GM18511 (cell line): ENCODE results near the gene GALNT15.

ENCODE experiments used
- ATAC-seq: cut with Tn5 transposase; IDR thresholded peaks from one replicate; pipeline ENCODE4 v1.9.1; 2021; ENCODE audit warnings: mild to moderate bottlenecking, moderate library complexity; ENCODE audit not compliant: unreplicated experiment

The GALNT15 gene, protein sequence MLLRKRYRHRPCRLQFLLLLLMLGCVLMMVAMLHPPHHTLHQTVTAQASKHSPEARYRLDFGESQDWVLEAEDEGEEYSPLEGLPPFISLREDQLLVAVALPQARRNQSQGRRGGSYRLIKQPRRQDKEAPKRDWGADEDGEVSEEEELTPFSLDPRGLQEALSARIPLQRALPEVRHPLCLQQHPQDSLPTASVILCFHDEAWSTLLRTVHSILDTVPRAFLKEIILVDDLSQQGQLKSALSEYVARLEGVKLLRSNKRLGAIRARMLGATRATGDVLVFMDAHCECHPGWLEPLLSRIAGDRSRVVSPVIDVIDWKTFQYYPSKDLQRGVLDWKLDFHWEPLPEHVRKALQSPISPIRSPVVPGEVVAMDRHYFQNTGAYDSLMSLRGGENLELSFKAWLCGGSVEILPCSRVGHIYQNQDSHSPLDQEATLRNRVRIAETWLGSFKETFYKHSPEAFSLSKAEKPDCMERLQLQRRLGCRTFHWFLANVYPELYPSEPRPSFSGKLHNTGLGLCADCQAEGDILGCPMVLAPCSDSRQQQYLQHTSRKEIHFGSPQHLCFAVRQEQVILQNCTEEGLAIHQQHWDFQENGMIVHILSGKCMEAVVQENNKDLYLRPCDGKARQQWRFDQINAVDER

GRCh38 chr3:16174389-16174788 is at the start of gene GALNT15:
Gene GALNT15 (plus strand): TSS chr3:16174680. CDS start chr3:16175152, 472 bp downstream.
- ATAC-seq = no peak

DNA sequence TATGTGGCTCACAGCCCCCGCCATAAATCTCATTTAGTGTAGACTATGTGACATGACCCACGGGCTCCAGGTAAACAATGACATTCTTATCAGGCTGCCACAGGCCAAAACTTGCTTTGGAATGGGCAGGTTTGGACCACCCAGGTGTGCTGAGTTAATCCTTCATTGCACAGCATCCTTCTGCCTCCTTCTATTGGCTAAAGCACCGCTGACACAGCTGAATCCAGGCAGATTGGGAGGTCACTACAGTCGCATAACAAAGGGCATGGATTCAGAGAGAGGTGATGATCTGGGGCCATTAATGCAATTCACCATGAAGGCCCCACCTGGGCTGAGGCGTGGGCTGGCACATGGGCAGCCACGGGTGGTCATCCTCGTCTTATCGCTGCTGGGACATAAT is 47.8 kb upstream of the GALNT15 start:
- ATAC-seq = no peak

GRCh38 chr3:16127249-16127648 is 47.2 kb upstream of the GALNT15 start:
- no peak for ATAC-seq

DNA sequence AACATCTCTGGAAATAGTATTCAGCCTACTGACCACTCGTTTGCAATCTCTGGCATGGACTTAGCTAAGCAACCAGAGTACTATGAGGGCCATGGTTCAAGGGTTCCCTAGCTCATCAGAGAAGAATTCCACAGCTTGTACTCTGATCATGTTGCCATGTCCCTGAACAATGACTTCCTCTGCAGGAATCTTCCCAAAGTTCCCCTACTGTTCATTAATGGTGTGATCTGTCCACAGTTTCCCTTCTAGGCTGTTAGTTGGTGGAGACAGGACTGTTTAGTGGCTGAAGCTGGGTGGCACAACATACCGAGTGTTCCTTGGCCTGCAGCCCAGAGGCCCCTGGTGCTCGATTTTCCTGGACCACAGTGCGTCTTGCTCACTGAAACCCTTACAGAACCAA is 44.4 kb upstream of the GALNT15 start:
- no peak for ATAC-seq

GRCh38 chr3:16132190-16132589 is 42.3 kb upstream of the GALNT15 start:
- no peak for ATAC-seq

- ATAC-seq = no peak
Measured at GRCh38 chr3:16132928-16133327, 41.6 kb upstream of the GALNT15 start.

GRCh38 chr3:16134173-16134928 is 40.1 kb upstream of the GALNT15 start:
- ATAC-seq = no peak

DNA sequence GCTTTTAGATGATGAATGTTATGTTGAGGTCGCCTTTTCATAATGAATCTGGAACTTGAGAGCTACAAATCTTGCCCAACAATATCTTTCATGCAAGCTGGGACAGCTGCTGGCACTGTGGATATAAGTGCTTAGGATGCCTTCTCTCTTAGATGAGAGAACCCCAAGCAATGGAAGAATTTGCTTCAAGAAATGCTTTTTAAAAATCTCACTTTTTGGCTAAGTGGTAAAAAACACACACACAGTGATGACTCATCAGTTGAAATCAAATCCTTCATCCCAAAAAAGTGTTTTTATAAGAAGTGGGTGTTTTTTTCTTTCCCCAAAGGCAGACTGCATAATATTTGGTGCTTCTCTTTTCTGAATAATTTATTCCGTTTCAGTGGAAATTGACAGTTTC is 38.4 kb upstream of the GALNT15 start:
- ATAC-seq = no peak

- ATAC-seq = no peak
Measured at GRCh38 chr3:16137044-16137443, 37.4 kb upstream of the GALNT15 start.

DNA sequence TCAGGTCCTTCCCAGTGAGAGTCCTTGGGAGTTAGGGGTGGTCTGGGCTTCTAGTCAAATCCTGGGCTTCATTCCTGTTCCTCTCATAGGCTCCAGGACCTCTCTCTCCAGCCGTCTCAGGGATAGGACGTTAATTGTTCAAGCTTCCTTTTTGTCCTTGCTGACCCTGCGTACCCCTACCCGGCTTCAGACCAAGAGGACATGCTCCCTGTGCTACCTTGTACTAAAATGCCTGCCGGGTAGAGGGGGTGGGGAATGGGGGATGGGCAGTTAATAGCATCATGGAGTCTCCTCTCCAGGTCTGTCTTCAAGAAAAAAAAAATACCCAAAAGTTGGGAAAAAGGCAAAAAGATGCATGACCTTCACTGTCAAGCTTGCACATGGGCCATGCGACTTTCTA is 36.5 kb upstream of the GALNT15 start:
- no peak for ATAC-seq

GRCh38 chr3:16140116-16140893 is 34.2 kb upstream of the GALNT15 start:
- ATAC-seq = no peak

DNA sequence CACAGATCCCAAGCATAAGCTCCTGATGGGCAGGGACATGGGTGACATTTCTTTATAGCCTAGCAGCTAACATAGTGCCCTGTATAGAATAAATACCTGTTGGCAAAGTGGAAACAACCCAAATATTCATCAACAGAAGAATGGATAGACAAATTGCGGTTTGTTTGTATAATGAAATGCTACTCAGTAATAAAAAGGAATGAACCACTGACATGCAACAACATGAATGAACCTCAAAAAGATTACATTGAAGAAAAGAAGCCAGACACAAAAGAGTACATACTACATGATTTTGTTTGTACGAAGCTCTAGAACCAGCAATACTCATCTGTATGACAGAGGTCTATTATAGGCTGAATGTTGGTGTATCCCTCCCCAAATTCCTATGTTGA is 33.6 kb upstream of the GALNT15 start:
- no peak for ATAC-seq

GRCh38 chr3:16142350-16143025 is 32.0 kb upstream of the GALNT15 start:
- ATAC-seq = no peak

DNA sequence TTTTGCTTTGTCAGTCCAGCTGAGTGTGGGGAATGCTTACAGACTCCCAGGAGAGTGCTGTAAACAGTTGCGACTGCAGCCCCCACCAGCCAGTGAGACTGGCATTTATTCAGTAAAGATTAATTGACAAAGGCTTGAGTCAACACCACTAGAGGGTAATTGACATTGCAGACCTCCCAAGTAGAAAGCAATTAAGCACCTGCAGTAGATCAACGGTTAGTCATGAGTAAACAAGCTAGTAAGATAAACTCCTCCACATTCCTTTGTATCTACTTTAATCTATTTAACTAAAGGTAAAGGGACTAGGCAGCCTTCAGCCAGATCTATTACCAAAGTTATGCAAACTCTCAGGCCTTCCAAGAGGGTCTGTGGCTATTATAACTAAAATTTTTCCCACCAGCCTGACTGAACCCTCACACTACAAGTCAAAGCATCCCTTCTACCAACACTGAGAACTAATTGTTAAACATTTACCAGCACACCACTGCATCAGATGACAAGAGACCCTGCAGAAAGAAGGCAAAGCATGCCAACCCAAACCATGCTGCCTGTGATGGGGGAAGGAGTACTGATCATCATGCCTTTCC is 30.5 kb upstream of the GALNT15 start:
- ATAC-seq = no peak

- no peak for ATAC-seq
Measured at GRCh38 chr3:16145176-16145575, 29.3 kb upstream of the GALNT15 start.

- peak; percentile 51 for ATAC-seq
Measured at GRCh38 chr3:16146015-16146730, 28.3 kb upstream of the GALNT15 start.

DNA sequence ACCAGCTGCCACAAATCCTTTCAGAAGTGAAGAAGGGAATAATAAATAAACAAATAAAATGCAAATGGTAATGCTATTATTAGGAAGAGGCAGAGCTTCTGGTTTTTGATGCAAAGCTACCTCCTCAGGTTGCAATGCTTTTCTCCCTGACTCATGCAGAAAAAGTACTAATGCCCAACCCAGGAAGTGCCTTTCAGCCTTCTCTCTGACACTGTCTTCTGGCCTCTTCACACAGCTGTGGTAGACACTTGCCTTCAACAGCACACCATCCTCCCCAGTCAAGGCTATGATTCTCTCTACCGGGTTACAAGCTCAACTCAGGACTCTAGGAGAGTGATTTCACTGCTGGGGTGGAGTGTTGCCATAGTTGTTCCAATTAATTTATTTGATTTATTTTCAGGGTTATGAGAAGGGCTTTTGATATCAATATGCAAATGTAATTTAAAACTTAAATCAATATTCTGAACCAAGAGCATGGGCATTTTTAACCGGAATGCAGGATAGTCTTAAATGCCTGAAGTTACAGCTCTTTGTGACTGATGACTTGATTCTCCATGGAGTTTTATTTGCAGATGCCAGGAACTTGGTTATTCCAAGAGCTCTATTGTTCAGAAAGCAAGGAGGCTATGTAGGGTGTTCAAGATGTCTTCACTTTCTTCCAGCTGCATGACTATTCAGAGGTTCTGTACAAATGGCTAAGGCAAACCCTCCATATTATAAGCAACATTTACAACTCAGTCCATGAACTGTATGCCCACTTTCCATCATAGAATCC is 27.1 kb upstream of the GALNT15 start:
- ATAC-seq = peak; percentile 48

- no peak for ATAC-seq
Measured at GRCh38 chr3:16148213-16148612, 26.3 kb upstream of the GALNT15 start.

DNA sequence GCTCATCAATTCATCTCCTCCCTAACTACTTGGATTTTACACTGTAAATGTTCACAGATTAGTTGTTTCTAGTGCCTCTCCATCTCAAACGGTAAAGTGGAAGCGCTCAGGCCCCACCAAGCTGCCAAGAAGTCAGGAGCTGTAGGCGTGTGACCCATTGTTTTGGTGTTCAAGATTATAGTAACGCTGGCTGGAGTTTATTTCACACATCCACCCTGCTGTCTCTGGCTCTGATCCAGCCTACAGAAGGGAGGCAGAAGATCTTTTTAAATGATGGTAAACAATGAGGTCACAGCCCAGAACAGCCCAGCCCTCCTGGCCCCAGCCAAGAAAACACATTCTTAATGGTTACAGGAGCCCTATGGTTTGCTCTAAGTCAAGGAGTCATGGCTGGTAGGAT is 25.7 kb upstream of the GALNT15 start:
- ATAC-seq = no peak
